ENCODE results near the gene A1BG. TPM values are rescaled to one million over a fixed set of nuclear protein-coding genes. Genes with fewer than 3 reads are reported as not detected.

The A1BG gene
- total and polyA plus RNA-seq, 2 of the 8 experiments (the other 6 are each of a cell fraction or from before 2014, with no cell fraction given) = 20.8 to 69.6 TPM

DNA sequence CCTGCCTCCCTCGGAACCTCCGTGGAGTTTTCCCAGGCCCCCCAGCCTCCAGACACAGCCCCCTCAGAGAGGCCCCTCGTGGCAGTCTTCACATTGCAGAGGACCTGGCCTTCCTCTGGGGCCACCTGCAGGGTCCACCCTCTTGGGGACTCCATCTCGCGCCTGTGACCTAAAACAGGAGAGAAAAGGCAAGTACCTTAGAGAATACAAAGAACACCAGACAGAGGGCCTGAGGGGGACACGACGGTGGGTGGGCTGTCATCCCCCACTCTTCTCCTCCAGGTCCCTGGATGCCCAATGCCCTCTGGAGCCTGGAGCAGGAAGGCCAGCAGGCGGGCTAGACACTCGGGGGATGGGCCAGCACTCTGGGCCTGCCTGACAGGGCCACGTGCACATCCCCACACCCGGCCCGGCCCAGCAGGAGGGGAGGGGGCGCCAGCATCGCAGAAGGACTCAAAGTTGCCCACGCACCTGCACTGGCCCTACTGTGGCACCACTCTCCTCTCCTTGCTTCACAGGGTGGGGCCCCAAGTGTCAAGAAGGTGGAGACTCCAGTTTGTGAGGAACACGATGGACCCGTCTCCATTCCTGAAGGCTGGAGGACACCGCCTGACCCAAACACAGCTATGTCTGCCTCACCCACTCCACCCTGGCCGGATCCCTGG, 4.3 kb upstream of the A1BG start:
- Histone ChIP-seq H3K79me2 (ENCODE audit: control insufficient read depth in 1 of 2, insufficient read depth in 2 of 2, low read length in 2 of 2) (no peaks in the 10 kb centered on the region), H4K91ac (replicated peaks; ENCODE audit: insufficient read length, low read length) (no peak overlapping the region), H3K18ac (ENCODE audit: extremely low read depth, low read length) (no peak overlapping the region), H2BK12ac (ENCODE audit: low read depth, low read length) (peak overlapping the region; percentile 11; the same call in 1 of the 2 replicates), H3K4ac (replicated peaks; ENCODE audit: insufficient read length, low read depth, low read length) (no peak overlapping the region), H3K23me2 (ENCODE audit: low read depth, low read length) (peaks cover 4% of the 10 kb centered on the region), H3K56ac (replicated peaks; ENCODE audit: insufficient read length, low read depth, low read length) (no peak overlapping the region), H3K4me1 (replicated peaks in 1 of 4; ENCODE audit: control insufficient read depth in 3 of 4, insufficient read depth in 4 of 4, low read length in 3 of 4) (peaks cover 0 to 8% (median 5%) of the 10 kb centered on the region in 4 experiments; a peak in 4 of 7 replicates), H2BK120ac (replicated peaks; ENCODE audit: low read depth, low read length) (no peak overlapping the region), H4K20me1 (replicated peaks in 1 of 2; ENCODE audit: control insufficient read depth in 1 of 2, insufficient read depth in 2 of 2, low read length in 2 of 2) (peaks cover 0 to 3% of the 10 kb centered on the region in 2 experiments), H3K9ac (replicated peaks in 1 of 4; ENCODE audit: extremely low read depth in 1 of 4, low read depth in 3 of 4, low read length in 3 of 4) (no peak overlapping the region), H3K36me3 (ENCODE audit: control insufficient read depth in 2 of 4, insufficient read depth in 4 of 4, low read length in 3 of 4) (no peaks in the 10 kb centered on the region), H2AK5ac (ENCODE audit: low read depth, low read length) (no peak overlapping the region), H4K8ac (ENCODE audit: extremely low read depth, insufficient read depth, low read length) (no peak overlapping the region), H3K27ac (ENCODE audit: low read depth, low read length) (peak overlapping the region; percentile 47; the same call in 1 of the 2 replicates), H4K5ac (ENCODE audit: insufficient read length, low read depth, low read length) (no peak overlapping the region), H3K27me3 (replicated peaks in 1 of 4; ENCODE audit: control insufficient read depth in 3 of 4, extremely low read depth in 1 of 4, insufficient read depth in 3 of 4, low read length in 3 of 4) (no peaks in the 10 kb centered on the region), H3K4me2 (ENCODE audit: insufficient read depth in 1 of 2, low read depth in 2 of 2, low read length in 2 of 2) (no peak overlapping the region), H3K23ac (ENCODE audit: insufficient read length) (no peak overlapping the region), H3K79me1 (ENCODE audit: low read depth, low read length) (no peaks in the 10 kb centered on the region), H3K14ac (ENCODE audit: insufficient read length) (no peak overlapping the region), H2AFZ (ENCODE audit: low read length) (no peak overlapping the region), H2BK15ac (ENCODE audit: low read length) (0 out of 2 replicates have a peak overlapping the region, but pooled peaks have one; percentile 1), H2BK20ac (ENCODE audit: low read length) (no peak overlapping the region), H2BK5ac (ENCODE audit: low read depth, low read length) (no peak overlapping the region), H3K9me3 (ENCODE audit: insufficient read depth in 2 of 2, low read depth in 1 of 2, low read length in 1 of 2) (no peaks in the 10 kb centered on the region), H3K4me3 (ENCODE audit: extremely low read depth in 1 of 4, insufficient read depth in 2 of 4, low read depth in 3 of 4, low read length in 4 of 4) (no peak overlapping the region)
- no peak for DNase-seq (ENCODE audit: low read depth in 1 of 2, low spot score in 2 of 2)
- FAIRE-seq = no peak
- 76% methylated on average over 16 of the region's 19 CpGs; no CpG with 5 or more reads in 1 of the 2 experiments for WGBS, 2 experiments (ENCODE audit: extremely low coverage in 1 of 2, insufficient coverage in 1 of 2, insufficient read length in 1 of 2, insufficient replicate concordance in 2 of 2, low coverage in 1 of 2, low lambda C conversion rate in 2 of 2, missing lambda C conversion rate in 1 of 2)
- ChIA-PET CTCF (ENCODE audit: partially characterized antibody) (interaction anchor here (1.0 to 2.7 kb wide), 5 partner anchors 9 to 137 kb away, joined by 3 to 11 read pairs (median 5); no protein-coding TSS in a partner anchor), POLR2A (ENCODE audit: partially characterized antibody) (interaction anchor here (0.6 to 2.8 kb wide), 6 partner anchors 10 to 153 kb away, joined by 3 to 14 read pairs (median 6); no protein-coding TSS in a partner anchor)
- TF ChIP-seq HDAC6 (IDR thresholded peaks at IDR 0.05; ENCODE audit: low read depth, low read length) (no peak), POU5F1 (IDR thresholded peaks at IDR 0.05; ENCODE audit: low read depth, low read length) (no peak), JUN (IDR thresholded peaks at IDR 0.05; ENCODE audit: low read depth, low read length) (no peak), EGR1 (IDR thresholded peaks at IDR 0.05; ENCODE audit: borderline replicate concordance, low read depth, low read length) (no peak), KDM1A (IDR thresholded peaks at IDR 0.05; ENCODE audit: borderline replicate concordance, low read length) (no peak), RFX5 (IDR thresholded peaks at IDR 0.05; ENCODE audit: borderline replicate concordance, low read depth, low read length) (no peak), YY1 (IDR thresholded peaks at IDR 0.05; ENCODE audit: low read depth, low read length) (no peak)
- TF ChIP-seq, protein P1, sequence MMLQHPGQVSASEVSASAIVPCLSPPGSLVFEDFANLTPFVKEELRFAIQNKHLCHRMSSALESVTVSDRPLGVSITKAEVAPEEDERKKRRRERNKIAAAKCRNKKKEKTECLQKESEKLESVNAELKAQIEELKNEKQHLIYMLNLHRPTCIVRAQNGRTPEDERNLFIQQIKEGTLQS (IDR thresholded peaks at IDR 0.05; ENCODE audit: insufficient read depth, low read depth, low read length) = no peak
- TF ChIP-seq, protein P2, sequence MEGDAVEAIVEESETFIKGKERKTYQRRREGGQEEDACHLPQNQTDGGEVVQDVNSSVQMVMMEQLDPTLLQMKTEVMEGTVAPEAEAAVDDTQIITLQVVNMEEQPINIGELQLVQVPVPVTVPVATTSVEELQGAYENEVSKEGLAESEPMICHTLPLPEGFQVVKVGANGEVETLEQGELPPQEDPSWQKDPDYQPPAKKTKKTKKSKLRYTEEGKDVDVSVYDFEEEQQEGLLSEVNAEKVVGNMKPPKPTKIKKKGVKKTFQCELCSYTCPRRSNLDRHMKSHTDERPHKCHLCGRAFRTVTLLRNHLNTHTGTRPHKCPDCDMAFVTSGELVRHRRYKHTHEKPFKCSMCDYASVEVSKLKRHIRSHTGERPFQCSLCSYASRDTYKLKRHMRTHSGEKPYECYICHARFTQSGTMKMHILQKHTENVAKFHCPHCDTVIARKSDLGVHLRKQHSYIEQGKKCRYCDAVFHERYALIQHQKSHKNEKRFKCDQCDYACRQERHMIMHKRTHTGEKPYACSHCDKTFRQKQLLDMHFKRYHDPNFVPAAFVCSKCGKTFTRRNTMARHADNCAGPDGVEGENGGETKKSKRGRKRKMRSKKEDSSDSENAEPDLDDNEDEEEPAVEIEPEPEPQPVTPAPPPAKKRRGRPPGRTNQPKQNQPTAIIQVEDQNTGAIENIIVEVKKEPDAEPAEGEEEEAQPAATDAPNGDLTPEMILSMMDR (IDR thresholded peaks at IDR 0.05; ENCODE audit: control extremely low read depth in 1 of 3, insufficient read depth in 1 of 3, low read depth in 1 of 3, low read length in 3 of 3) = no peak
